ENCODE results near the gene NRP1.

Gene NRP1

GRCh38 chr10:33265621-33266020 is 68.8 kb downstream of the NRP1 start:
- no peak overlapping the region for H3K27ac ChIP-seq (ENCODE audit: low read length)
- no peaks in the 10 kb centered on the region for H3K9me3 ChIP-seq (ENCODE audit: control insufficient read depth, insufficient read depth, low read length)
- no CpG with 5 or more reads among the region's 4 CpGs for WGBS (ENCODE audit: insufficient coverage, insufficient read length)
- no peaks in the 10 kb centered on the region for H3K36me3 ChIP-seq (ENCODE audit: control insufficient read depth, insufficient read depth, low read length)
- no peaks in the 10 kb centered on the region for H3K27me3 ChIP-seq (ENCODE audit: control insufficient read depth, insufficient read depth, low read length)
- no peak overlapping the region for H3K4me3 ChIP-seq (ENCODE audit: low read length)
- no peak for DNase-seq (ENCODE audit: low read depth, low spot score)
- no peaks in the 10 kb centered on the region for H3K4me1 ChIP-seq (ENCODE audit: control insufficient read depth, insufficient read depth, low read length)

GRCh38 chr10:33263453-33263852 is 71.0 kb downstream of the NRP1 start:
- H3K36me3 ChIP-seq (ENCODE audit: control insufficient read depth, insufficient read depth, low read length), result no peaks in the 10 kb centered on the region
- H3K4me3 ChIP-seq (ENCODE audit: low read length), result no peak overlapping the region
- no peaks in the 10 kb centered on the region for H3K4me1 ChIP-seq (ENCODE audit: control insufficient read depth, insufficient read depth, low read length)
- H3K27me3 ChIP-seq (ENCODE audit: control insufficient read depth, insufficient read depth, low read length), result no peaks in the 10 kb centered on the region
- no peak overlapping the region for H3K27ac ChIP-seq (ENCODE audit: low read length)
- no peaks in the 10 kb centered on the region for H3K9me3 ChIP-seq (ENCODE audit: control insufficient read depth, insufficient read depth, low read length)
- no peak for DNase-seq (ENCODE audit: low read depth, low spot score)
- WGBS (ENCODE audit: insufficient coverage, insufficient read length), result no CpG with 5 or more reads among the region's 4 CpGs

GRCh38 chr10:33262871-33263270 is 71.6 kb downstream of the NRP1 start:
- Histone ChIP-seq H3K36me3 (ENCODE audit: control insufficient read depth, insufficient read depth, low read length) (no peaks in the 10 kb centered on the region), H3K4me3 (ENCODE audit: low read length) (no peak overlapping the region), H3K4me1 (ENCODE audit: control insufficient read depth, insufficient read depth, low read length) (no peaks in the 10 kb centered on the region), H3K9me3 (ENCODE audit: control insufficient read depth, insufficient read depth, low read length) (no peaks in the 10 kb centered on the region), H3K27ac (ENCODE audit: low read length) (no peak overlapping the region), H3K27me3 (ENCODE audit: control insufficient read depth, insufficient read depth, low read length) (no peaks in the 10 kb centered on the region)
- no CpG with 5 or more reads among the region's 3 CpGs for WGBS (ENCODE audit: insufficient coverage, insufficient read length)
- no peak for DNase-seq (ENCODE audit: low read depth, low spot score)

GRCh38 chr10:33260403-33261149 is 73.9 kb downstream of the NRP1 start:
- Histone ChIP-seq H3K9me3 (ENCODE audit: control insufficient read depth, insufficient read depth, low read length) (no peaks in the 10 kb centered on the region), H3K4me3 (ENCODE audit: low read length) (no peak overlapping the region), H3K4me1 (ENCODE audit: control insufficient read depth, insufficient read depth, low read length) (0 out of 2 replicates have a peak, but pooled peaks cover 2% of the 10 kb centered on the region), H3K27me3 (ENCODE audit: control insufficient read depth, insufficient read depth, low read length) (no peaks in the 10 kb centered on the region), H3K36me3 (ENCODE audit: control insufficient read depth, insufficient read depth, low read length) (no peaks in the 10 kb centered on the region), H3K27ac (ENCODE audit: low read length) (no peak overlapping the region)
- DNase-seq (ENCODE audit: low read depth, low spot score), result no peak
- WGBS (ENCODE audit: insufficient coverage, insufficient read length), result no CpG with 5 or more reads among the region's 5 CpGs

- no peaks in the 10 kb centered on the region for H3K9me3 ChIP-seq (ENCODE audit: control insufficient read depth, insufficient read depth, low read length)
- H3K27me3 ChIP-seq (ENCODE audit: control insufficient read depth, insufficient read depth, low read length), result no peaks in the 10 kb centered on the region
- no peak overlapping the region for H3K27ac ChIP-seq (ENCODE audit: low read length)
- WGBS (ENCODE audit: insufficient coverage, insufficient read length), result no CpG with 5 or more reads among the region's 9 CpGs
- no peak for DNase-seq (ENCODE audit: low read depth, low spot score)
- no peaks in the 10 kb centered on the region for H3K36me3 ChIP-seq (ENCODE audit: control insufficient read depth, insufficient read depth, low read length)
- 0 out of 2 replicates have a peak, but pooled peaks cover 2% of the 10 kb centered on the region for H3K4me1 ChIP-seq (ENCODE audit: control insufficient read depth, insufficient read depth, low read length)
- no peak overlapping the region for H3K4me3 ChIP-seq (ENCODE audit: low read length)
Observed at GRCh38 chr10:33258967-33259366, 75.5 kb downstream of the NRP1 start.

GRCh38 chr10:33257439-33258080 is 76.9 kb downstream of the NRP1 start:
- no CpG with 5 or more reads among the region's 9 CpGs for WGBS (ENCODE audit: insufficient coverage, insufficient read length)
- Histone ChIP-seq H3K4me3 (ENCODE audit: low read length) (no peak overlapping the region), H3K9me3 (ENCODE audit: control insufficient read depth, insufficient read depth, low read length) (no peaks in the 10 kb centered on the region), H3K27me3 (ENCODE audit: control insufficient read depth, insufficient read depth, low read length) (no peaks in the 10 kb centered on the region), H3K36me3 (ENCODE audit: control insufficient read depth, insufficient read depth, low read length) (no peaks in the 10 kb centered on the region), H3K27ac (ENCODE audit: low read length) (no peak overlapping the region), H3K4me1 (ENCODE audit: control insufficient read depth, insufficient read depth, low read length) (0 out of 2 replicates have a peak, but pooled peaks cover 2% of the 10 kb centered on the region)
- no peak for DNase-seq (ENCODE audit: low read depth, low spot score)

- Histone ChIP-seq H3K9me3 (ENCODE audit: control insufficient read depth, insufficient read depth, low read length) (no peaks in the 10 kb centered on the region), H3K4me3 (ENCODE audit: low read length) (no peak overlapping the region), H3K36me3 (ENCODE audit: control insufficient read depth, insufficient read depth, low read length) (no peaks in the 10 kb centered on the region), H3K27ac (ENCODE audit: low read length) (no peak overlapping the region), H3K4me1 (ENCODE audit: control insufficient read depth, insufficient read depth, low read length) (0 out of 2 replicates have a peak, but pooled peaks cover 2% of the 10 kb centered on the region), H3K27me3 (ENCODE audit: control insufficient read depth, insufficient read depth, low read length) (no peaks in the 10 kb centered on the region)
- no peak for DNase-seq (ENCODE audit: low read depth, low spot score)
- WGBS (ENCODE audit: insufficient coverage, insufficient read length), result no CpG with 5 or more reads among the region's 4 CpGs
Observed at GRCh38 chr10:33256458-33256857, 78.0 kb downstream of the NRP1 start.

GRCh38 chr10:33254556-33255160 is 79.8 kb downstream of the NRP1 start:
- WGBS (ENCODE audit: insufficient coverage, insufficient read length), result no CpG with 5 or more reads among the region's 3 CpGs
- Histone ChIP-seq H3K4me3 (ENCODE audit: low read length) (no peak overlapping the region), H3K9me3 (ENCODE audit: control insufficient read depth, insufficient read depth, low read length) (no peaks in the 10 kb centered on the region), H3K27ac (ENCODE audit: low read length) (no peak overlapping the region), H3K4me1 (ENCODE audit: control insufficient read depth, insufficient read depth, low read length) (0 out of 2 replicates have a peak, but pooled peaks cover 2% of the 10 kb centered on the region), H3K27me3 (ENCODE audit: control insufficient read depth, insufficient read depth, low read length) (no peaks in the 10 kb centered on the region), H3K36me3 (ENCODE audit: control insufficient read depth, insufficient read depth, low read length) (no peaks in the 10 kb centered on the region)
- DNase-seq (ENCODE audit: low read depth, low spot score), result no peak

- 100% methylated on average over 1 of the region's 4 CpGs for WGBS (ENCODE audit: insufficient coverage, insufficient read length)
- no peaks in the 10 kb centered on the region for H3K27me3 ChIP-seq (ENCODE audit: control insufficient read depth, insufficient read depth, low read length)
- no peak for DNase-seq (ENCODE audit: low read depth, low spot score)
- H3K27ac ChIP-seq (ENCODE audit: low read length), result no peak overlapping the region
- H3K9me3 ChIP-seq (ENCODE audit: control insufficient read depth, insufficient read depth, low read length), result no peaks in the 10 kb centered on the region
- H3K36me3 ChIP-seq (ENCODE audit: control insufficient read depth, insufficient read depth, low read length), result no peaks in the 10 kb centered on the region
- no peak overlapping the region for H3K4me3 ChIP-seq (ENCODE audit: low read length)
- 0 out of 2 replicates have a peak, but pooled peaks cover 2% of the 10 kb centered on the region for H3K4me1 ChIP-seq (ENCODE audit: control insufficient read depth, insufficient read depth, low read length)
Observed at GRCh38 chr10:33253411-33253810, 81.1 kb downstream of the NRP1 start.

- Histone ChIP-seq H3K36me3 (ENCODE audit: control insufficient read depth, insufficient read depth, low read length) (no peaks in the 10 kb centered on the region), H3K9me3 (ENCODE audit: control insufficient read depth, insufficient read depth, low read length) (no peaks in the 10 kb centered on the region), H3K27me3 (ENCODE audit: control insufficient read depth, insufficient read depth, low read length) (no peaks in the 10 kb centered on the region), H3K27ac (ENCODE audit: low read length) (no peak overlapping the region), H3K4me3 (ENCODE audit: low read length) (no peak overlapping the region), H3K4me1 (ENCODE audit: control insufficient read depth, insufficient read depth, low read length) (0 out of 2 replicates have a peak, but pooled peaks cover 2% of the 10 kb centered on the region)
- WGBS (ENCODE audit: insufficient coverage, insufficient read length), result no CpG with 5 or more reads among the region's 3 CpGs
- no peak for DNase-seq (ENCODE audit: low read depth, low spot score)
Observed at GRCh38 chr10:33252794-33253203, 81.7 kb downstream of the NRP1 start.
